WI38 (cell line): Measurements from ENCODE around the gene SLC25A29.
"Not testable (repeated sequence)": the region's sequence is repeated elsewhere in the genome, so short reads cannot be mapped to it uniquely, and the experiment has no call there.

Experiments
- H3K4me3 ChIP-seq: 2 replicates; pipeline ENCODE4 v1.5.1; 2011; ENCODE audit warnings: low read depth, mild to moderate bottlenecking, control low read depth, low read length
- CTCF ChIP-seq: IDR thresholded peaks from 2 replicates; pipeline ENCODE4 v1.5.1; 2012; ENCODE audit warnings: low read depth, mild to moderate bottlenecking, control low read depth, low read length

Gene SLC25A29

DNA sequence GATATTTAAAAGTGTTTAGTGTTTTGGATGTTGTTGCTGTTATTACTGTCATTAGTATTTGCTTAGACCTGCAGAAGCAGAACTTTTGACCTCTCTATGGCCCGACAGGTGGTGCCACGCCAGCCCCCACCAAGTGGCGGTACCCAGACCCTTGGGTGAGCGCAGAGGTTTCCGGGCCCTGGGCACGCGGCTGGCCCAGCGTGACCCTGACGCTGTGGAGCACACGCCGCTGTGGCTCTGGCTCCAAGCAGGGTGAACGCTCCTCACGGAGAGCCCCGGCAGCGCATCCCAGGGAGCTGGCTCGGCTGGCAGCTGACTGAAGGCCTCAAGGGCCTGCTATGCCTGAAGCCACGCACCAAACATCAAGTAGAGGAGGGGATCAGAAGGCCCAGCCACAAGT is 39.5 kb upstream of the SLC25A29 start:
- H3K4me3 ChIP-seq = no peak overlapping the region

GRCh38 chr14:100344657-100345056 is 38.4 kb upstream of the SLC25A29 start:
- H3K4me3 ChIP-seq = not testable (repeated sequence)

More for the DNA sequence above, 39.5 kb upstream of the SLC25A29 start:
- no peak for TF ChIP-seq CTCF

- not testable (repeated sequence) for H3K4me3 ChIP-seq
These were observed 36.6 kb upstream of the SLC25A29 start for GRCh38 chr14:100342826-100343225.

GRCh38 chr14:100342195-100342594 is 36.0 kb upstream of the SLC25A29 start:
- no peak for TF ChIP-seq CTCF
- no peak overlapping the region for H3K4me3 ChIP-seq

DNA sequence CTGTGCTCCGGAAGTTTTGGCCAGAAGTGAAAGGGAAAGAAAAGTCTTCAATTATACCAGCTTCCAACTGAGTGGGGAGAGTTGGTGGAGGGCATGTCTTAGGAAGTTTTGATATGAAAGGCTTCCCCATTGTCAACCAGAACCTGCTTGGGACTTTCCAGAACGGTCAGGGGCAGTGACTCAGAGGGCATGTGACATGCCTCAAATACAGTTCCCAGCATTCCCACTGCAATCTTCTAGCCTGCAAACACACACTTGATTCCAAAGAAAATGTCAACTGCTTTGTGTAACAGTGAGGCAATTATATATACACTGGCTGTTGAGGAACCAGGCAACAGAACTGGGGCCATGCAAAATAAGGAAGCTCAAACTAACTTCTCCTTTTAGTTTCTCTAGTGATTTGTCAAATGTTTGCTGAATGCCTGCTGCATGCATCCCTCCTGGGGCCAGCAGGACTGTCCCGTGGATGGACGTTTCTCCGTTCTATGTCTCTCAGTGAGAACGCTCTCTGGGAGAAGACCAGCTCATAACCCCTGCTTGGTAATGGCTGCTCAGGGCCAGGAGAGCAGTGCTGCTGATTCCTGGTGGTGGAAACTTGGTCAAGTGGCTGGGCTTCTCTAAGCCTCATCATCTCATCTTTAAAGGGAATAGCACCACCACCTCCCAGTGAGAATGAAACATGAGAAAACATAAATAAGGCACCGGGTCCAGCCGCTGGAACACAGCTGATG is 35.2 kb upstream of the SLC25A29 start:
- TF ChIP-seq CTCF = no peak

GRCh38 chr14:100340423-100340813 is 34.2 kb upstream of the SLC25A29 start:
- no peak for TF ChIP-seq CTCF
- H3K4me3 ChIP-seq = no peak overlapping the region

More for the DNA sequence above, 35.2 kb upstream of the SLC25A29 start:
- no peak overlapping the region for H3K4me3 ChIP-seq

GRCh38 chr14:100339766-100340422 is 33.6 kb upstream of the SLC25A29 start:
- TF ChIP-seq CTCF = no peak
- H3K4me3 ChIP-seq = no peak overlapping the region

DNA sequence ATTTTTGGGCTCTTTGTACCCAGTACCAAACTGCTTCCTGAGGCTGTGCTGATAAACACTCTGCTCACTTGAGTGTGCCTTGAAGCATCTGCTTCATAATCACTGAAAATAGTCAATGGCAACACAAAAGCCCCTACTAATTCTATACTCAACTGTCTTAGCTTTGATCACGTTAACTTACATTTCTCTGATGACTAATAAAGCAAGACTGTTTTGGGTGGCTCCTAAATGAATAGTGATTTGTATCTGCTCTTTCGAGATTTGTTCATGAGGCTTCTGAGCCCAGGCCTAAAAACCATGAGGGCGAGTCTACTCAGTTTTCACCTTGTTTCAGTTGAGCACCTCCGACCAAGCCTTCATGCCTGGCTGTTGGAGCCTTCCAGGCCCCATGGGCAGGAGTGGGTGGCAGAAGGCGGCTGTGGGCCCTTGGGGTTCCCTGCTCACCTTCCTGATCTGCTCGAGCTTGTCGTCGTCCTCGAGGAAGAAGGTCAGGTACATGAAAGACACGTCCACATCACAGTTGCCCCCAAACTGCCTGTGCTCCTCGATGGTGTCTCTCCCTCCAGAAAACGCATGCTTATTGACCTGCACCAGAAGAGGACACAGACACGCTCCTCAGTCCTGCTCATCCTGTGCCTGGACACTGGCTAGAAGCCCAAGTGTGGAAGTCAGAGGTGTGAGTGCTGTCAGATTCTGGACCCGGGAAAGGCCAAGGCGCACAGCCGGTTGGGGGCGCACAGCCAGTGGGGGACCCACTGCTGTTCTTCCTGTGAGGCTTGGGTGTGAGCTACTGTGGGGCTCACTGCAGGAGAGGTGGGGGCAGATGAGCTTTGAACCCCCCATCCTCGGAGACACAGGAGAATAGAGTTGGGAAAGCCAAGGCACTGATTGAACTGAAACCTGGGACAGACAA is 30.6 kb upstream of the SLC25A29 start:
- no peak overlapping the region for H3K4me3 ChIP-seq
- TF ChIP-seq CTCF = no peak
